ENCODE results near the gene CUL1.

GRCh38 chr7:148824864-148825263 lies 126.2 kb downstream of the CUL1 start:
- TF ChIP-seq CTCF (IDR thresholded peaks at IDR 0.05) (no peak), POLR2A (IDR thresholded peaks at IDR 0.05) (no peak)

All from uterus (tissue), 2 donors.